Measurements from ENCODE around the gene ZFYVE28.

ZFYVE28 gene

GRCh38 chr4:2411786-2412510, 6.5 kb downstream of the ZFYVE28 start:
- no peak for DNase-seq (ENCODE audit: low spot score)

- DNase-seq (ENCODE audit: low spot score) = no peak
Observed at GRCh38 chr4:2409381-2409783, 9.1 kb downstream of the ZFYVE28 start.

GRCh38 chr4:2408976-2409375, 9.5 kb downstream of the ZFYVE28 start:
- no peak for DNase-seq (ENCODE audit: low spot score)

- DNase-seq (ENCODE audit: low spot score) = no peak
Observed at GRCh38 chr4:2408401-2408958, 10.0 kb downstream of the ZFYVE28 start.

- no peak for DNase-seq (ENCODE audit: low spot score)
Observed at GRCh38 chr4:2407991-2408342, 10.5 kb downstream of the ZFYVE28 start.

- DNase-seq (ENCODE audit: low spot score) = no peak
Observed at GRCh38 chr4:2406920-2407319, 11.5 kb downstream of the ZFYVE28 start.

- no peak for DNase-seq (ENCODE audit: low spot score)
Observed at GRCh38 chr4:2406406-2406805, 12.0 kb downstream of the ZFYVE28 start.

GRCh38 chr4:2402941-2403340, 15.5 kb downstream of the ZFYVE28 start:
- DNase-seq (ENCODE audit: low spot score) = no peak

GRCh38 chr4:2402048-2402842, 16.2 kb downstream of the ZFYVE28 start:
- DNase-seq (ENCODE audit: low spot score) = peak; percentile 43

GRCh38 chr4:2401610-2401983, 16.8 kb downstream of the ZFYVE28 start:
- no peak for DNase-seq (ENCODE audit: low spot score)

GRCh38 chr4:2400841-2401609, 17.4 kb downstream of the ZFYVE28 start:
- DNase-seq (ENCODE audit: low spot score) = no peak

- DNase-seq (ENCODE audit: low spot score) = no peak
Observed at GRCh38 chr4:2399631-2400190, 18.7 kb downstream of the ZFYVE28 start.

GRCh38 chr4:2399216-2399615, 19.2 kb downstream of the ZFYVE28 start:
- no peak for DNase-seq (ENCODE audit: low spot score)

GRCh38 chr4:2397596-2398379, 20.7 kb downstream of the ZFYVE28 start:
- no peak for DNase-seq (ENCODE audit: low spot score)

GRCh38 chr4:2396781-2397368, 21.6 kb downstream of the ZFYVE28 start:
- DNase-seq (ENCODE audit: low spot score) = no peak

GRCh38 chr4:2395584-2395983, 22.9 kb downstream of the ZFYVE28 start:
- no peak for DNase-seq (ENCODE audit: low spot score)

GRCh38 chr4:2395038-2395437, 23.4 kb downstream of the ZFYVE28 start:
- no peak for DNase-seq (ENCODE audit: low spot score)

GRCh38 chr4:2394528-2394927, 23.9 kb downstream of the ZFYVE28 start:
- no peak for DNase-seq (ENCODE audit: low spot score)

GRCh38 chr4:2393353-2394270, 24.8 kb downstream of the ZFYVE28 start:
- no peak for DNase-seq (ENCODE audit: low spot score)

Data from SK-N-DZ (cell line).